Osteoblast (primary cell): ENCODE results near the gene SMO. TPM values are rescaled to one million over a fixed set of nuclear protein-coding genes. Genes with fewer than 3 reads are reported as not detected.

ENCODE experiments used
- DNase-seq: peaks from one replicate; pipeline ENCODE4 v3.0.0; 2011; ENCODE audit warnings: low spot score, mixed read lengths; ENCODE audit not compliant: insufficient read length; ENCODE audit errors: missing footprints
- H2AFZ ChIP-seq: 2 replicates; pipeline ENCODE4 v1.6.0; 2011; ENCODE audit warnings: mild to moderate bottlenecking, low read length
- H3K27ac ChIP-seq: 2 replicates; pipeline ENCODE4 v1.5.1; 2011; ENCODE audit warnings: mild to moderate bottlenecking, low read depth, low read length, moderate library complexity
- H3K27me3 ChIP-seq: 2 replicates; pipeline ENCODE4 v1.6.0; 2012; ENCODE audit warnings: mild to moderate bottlenecking, control low read depth, inconsistent platforms, low read length, moderate library complexity; ENCODE audit not compliant: insufficient read depth
- H3K36me3 ChIP-seq: 2 replicates; pipeline ENCODE4 v1.5.1; 2011; ENCODE audit warnings: mild to moderate bottlenecking, low read length, control low read depth, moderate library complexity; ENCODE audit not compliant: insufficient read depth
- H3K4me1 ChIP-seq: 2 replicates; pipeline ENCODE4 v1.5.1; 2011; ENCODE audit warnings: mild to moderate bottlenecking, low read length, control low read depth, moderate library complexity; ENCODE audit not compliant: insufficient read depth
- H3K4me2 ChIP-seq: 2 replicates; pipeline ENCODE4 v1.6.0; 2011; ENCODE audit warnings: mild to moderate bottlenecking, low read length; ENCODE audit not compliant: insufficient read depth
- H3K4me3 ChIP-seq: fragments of 200-600 bp; sonication (generic); 3 replicates; pipeline ENCODE4 v1.5.1; 2012; ENCODE audit warnings: mild to moderate bottlenecking, low read length, inconsistent platforms; ENCODE audit not compliant: insufficient read depth
- H3K79me2 ChIP-seq: 2 replicates; pipeline ENCODE4 v1.6.0; 2012; ENCODE audit warnings: mild to moderate bottlenecking, low read length, control low read depth, inconsistent platforms; ENCODE audit not compliant: insufficient read depth
- H3K9me3 ChIP-seq: 2 replicates; pipeline ENCODE4 v1.5.1; 2011; ENCODE audit warnings: low read depth, low read length, control low read depth
- H4K20me1 ChIP-seq: 2 replicates; pipeline ENCODE4 v1.6.0; 2012; ENCODE audit warnings: mild to moderate bottlenecking, low read length, control low read depth; ENCODE audit not compliant: insufficient read depth
- CTCF ChIP-seq: IDR thresholded peaks from 2 replicates; pipeline ENCODE4 v1.5.1; 2011; ENCODE audit warnings: mild to moderate bottlenecking, low read depth, low read length, moderate library complexity; ENCODE audit errors: extremely low read depth
- total RNA-seq: library from RNA; depleted of rRNA; stranded (reverse); fragments of >200 nt; gene quantifications from 2 replicates; pipeline ENCODE4 v1.2.3, GENCODE V29; 2012

The SMO gene
- total RNA-seq, 1 donor = 19.9 TPM

DNA sequence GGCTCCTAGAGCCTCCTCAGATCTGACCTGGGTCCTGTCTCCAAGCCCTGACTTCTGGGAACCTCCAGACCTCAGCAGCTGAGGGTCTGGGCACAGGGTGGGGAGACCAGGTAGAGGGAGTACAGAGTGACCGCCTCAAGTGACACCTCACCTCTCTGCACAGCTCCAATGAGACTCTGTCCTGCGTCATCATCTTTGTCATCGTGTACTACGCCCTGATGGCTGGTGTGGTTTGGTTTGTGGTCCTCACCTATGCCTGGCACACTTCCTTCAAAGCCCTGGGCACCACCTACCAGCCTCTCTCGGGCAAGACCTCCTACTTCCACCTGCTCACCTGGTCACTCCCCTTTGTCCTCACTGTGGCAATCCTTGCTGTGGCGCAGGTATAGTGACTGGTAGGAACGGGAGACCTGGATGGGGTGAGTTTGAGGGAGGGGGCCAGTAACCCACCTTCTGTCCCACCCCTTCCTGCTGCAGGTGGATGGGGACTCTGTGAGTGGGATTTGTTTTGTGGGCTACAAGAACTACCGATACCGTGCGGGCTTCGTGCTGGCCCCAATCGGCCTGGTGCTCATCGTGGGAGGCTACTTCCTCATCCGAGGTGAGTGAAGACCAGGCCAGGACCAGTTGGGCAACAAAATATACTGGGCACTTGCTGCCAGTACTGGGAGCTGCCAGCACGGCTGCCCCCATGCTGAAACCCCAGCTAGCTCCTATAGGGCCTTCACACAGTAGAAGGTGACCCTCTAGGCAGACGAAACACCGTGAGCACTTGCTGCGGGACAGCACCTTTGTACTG is 17.8 kb downstream of the SMO start:
- Histone ChIP-seq H3K4me1 (no peaks in the 10 kb centered on the region), H3K27ac (no peak overlapping the region), H3K4me2 (no peak overlapping the region), H2AFZ (no peak overlapping the region), H4K20me1 (peaks cover 12% of the 10 kb centered on the region), H3K9me3 (no peaks in the 10 kb centered on the region), H3K27me3 (no peaks in the 10 kb centered on the region), H3K36me3 (no peaks in the 10 kb centered on the region), H3K4me3 (no peak overlapping the region), H3K79me2 (no peaks in the 10 kb centered on the region)
- TF ChIP-seq CTCF = no peak
- no peak for DNase-seq

DNA sequence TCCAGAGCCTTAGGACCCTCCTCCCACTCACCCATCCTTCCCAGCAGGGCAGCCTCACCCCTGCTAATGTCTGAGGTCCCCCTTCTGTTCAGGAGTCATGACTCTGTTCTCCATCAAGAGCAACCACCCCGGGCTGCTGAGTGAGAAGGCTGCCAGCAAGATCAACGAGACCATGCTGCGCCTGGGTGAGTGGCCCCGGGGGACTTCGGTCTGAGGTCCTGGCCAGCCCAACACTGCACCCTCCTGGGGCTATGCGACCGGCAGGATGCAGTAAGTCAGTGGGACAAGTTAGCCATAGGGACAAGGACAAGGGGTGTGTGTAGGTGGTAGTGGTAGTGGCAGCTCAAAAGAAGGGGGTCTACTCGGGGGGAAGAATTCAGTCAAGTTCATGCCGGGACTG is 20.2 kb downstream of the SMO start:
- Histone ChIP-seq H3K4me2 (no peak overlapping the region), H3K4me3 (no peak overlapping the region), H2AFZ (no peak overlapping the region), H3K36me3 (no peaks in the 10 kb centered on the region), H3K79me2 (no peaks in the 10 kb centered on the region), H3K27ac (no peak overlapping the region), H4K20me1 (peaks cover 5% of the 10 kb centered on the region), H3K27me3 (no peaks in the 10 kb centered on the region), H3K4me1 (no peaks in the 10 kb centered on the region), H3K9me3 (no peaks in the 10 kb centered on the region)
- DNase-seq = no peak
- TF ChIP-seq CTCF = no peak

GRCh38 chr7:129209067-129209926 is 20.9 kb downstream of the SMO start:
- Histone ChIP-seq H3K27ac (no peak overlapping the region), H3K27me3 (no peaks in the 10 kb centered on the region), H3K4me2 (no peak overlapping the region), H3K4me1 (no peaks in the 10 kb centered on the region), H3K36me3 (no peaks in the 10 kb centered on the region), H3K9me3 (no peaks in the 10 kb centered on the region), H3K79me2 (no peaks in the 10 kb centered on the region), H2AFZ (no peak overlapping the region), H3K4me3 (no peak overlapping the region), H4K20me1 (peaks cover 5% of the 10 kb centered on the region)
- TF ChIP-seq CTCF = no peak
- DNase-seq = no peak

DNA sequence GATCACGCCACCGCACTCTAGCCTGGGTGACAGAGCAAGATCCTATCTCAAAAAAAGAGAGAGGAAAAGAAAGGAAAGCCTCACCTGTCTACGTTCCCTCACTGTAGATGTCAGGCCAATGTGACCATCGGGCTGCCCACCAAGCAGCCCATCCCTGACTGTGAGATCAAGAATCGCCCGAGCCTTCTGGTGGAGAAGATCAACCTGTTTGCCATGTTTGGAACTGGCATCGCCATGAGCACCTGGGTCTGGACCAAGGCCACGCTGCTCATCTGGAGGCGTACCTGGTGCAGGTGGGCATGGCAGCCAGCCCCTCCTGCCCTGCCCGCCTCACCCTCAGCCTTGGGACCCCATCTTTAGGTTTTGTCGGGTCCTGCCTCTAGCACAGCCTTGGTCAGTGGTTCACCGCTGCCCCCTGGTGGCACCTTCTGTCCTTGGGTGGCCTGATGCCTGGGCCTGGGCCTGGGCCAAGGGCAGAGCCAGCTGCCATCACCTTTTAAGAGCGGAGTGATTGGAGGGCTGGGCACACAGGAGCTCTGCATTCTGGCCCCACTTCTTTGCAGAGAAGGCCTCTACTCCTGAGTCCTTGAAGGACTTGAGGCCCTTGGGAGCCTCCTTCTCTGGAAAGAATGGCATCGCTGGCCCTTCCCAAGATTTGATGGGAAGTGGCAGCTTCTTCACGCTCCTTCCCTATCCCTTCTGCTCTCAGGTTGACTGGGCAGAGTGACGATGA is 22.0 kb downstream of the SMO start:
- no peak overlapping the region for H3K27ac ChIP-seq
- H4K20me1 ChIP-seq = peaks cover 5% of the 10 kb centered on the region
- H3K4me3 ChIP-seq = no peak overlapping the region
- H2AFZ ChIP-seq = no peak overlapping the region
- no peak overlapping the region for H3K4me2 ChIP-seq
- no peaks in the 10 kb centered on the region for H3K4me1 ChIP-seq
- H3K79me2 ChIP-seq = no peaks in the 10 kb centered on the region
- H3K27me3 ChIP-seq = no peaks in the 10 kb centered on the region
- H3K9me3 ChIP-seq = no peaks in the 10 kb centered on the region
- TF ChIP-seq CTCF = peak; percentile 80
- no peaks in the 10 kb centered on the region for H3K36me3 ChIP-seq
- DNase-seq = peak; percentile 97
